ENCODE results near the gene CHN2. TPM values are rescaled to one million over a fixed set of nuclear protein-coding genes. Genes with fewer than 3 reads are reported as not detected.

The CHN2 gene
- 0.11 TPM in 1 of 5 replicates, not detected in the others for total RNA-seq (2022; extraction: Qiagen RNA extraction; ENCODE audit: low read depth)

DNA sequence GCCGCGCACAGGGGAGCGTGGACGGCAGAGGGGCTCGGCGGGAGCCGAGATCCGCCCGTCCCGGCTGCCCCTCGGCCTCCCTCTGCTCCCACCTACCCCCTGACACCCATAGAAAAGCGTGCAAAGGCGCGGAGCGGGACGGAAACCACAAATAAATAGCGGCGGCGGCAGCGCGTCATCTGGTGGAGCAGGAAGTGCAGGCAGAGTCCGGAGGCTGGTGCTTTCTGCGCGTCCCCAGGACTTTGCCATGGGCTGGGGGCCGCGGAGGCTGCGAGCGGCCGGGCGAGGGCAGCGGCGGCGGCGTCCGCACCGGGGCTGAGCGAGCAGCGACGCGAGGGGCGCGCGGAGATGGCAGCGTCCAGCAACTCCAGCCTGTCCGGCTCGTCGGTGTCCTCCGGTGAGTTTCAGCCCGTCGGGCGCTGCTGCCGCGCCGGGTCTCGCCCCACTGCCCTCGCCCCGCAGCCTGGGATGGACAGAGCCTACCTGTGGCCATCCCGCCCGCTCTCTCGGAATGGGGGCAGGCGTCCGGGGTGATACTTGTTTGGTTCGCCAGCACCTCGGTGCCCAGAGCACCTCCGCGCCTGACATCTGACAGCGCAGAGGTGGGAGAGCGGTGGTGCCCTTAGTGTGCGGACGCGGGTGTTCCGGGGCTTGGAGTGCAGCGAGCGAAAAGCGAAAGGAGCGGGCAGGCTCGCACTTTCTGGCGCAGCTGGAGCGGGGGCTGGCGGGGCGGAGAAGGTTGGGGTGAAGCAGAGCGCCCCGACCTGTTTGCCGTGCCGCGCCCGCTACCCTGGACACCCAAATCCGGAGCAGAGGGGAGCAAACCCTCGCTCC lies at the start of gene CHN2:
TSS of gene CHN2 (plus strand) at position 182 of the 834 bp plus-strand sequence.

DNA sequence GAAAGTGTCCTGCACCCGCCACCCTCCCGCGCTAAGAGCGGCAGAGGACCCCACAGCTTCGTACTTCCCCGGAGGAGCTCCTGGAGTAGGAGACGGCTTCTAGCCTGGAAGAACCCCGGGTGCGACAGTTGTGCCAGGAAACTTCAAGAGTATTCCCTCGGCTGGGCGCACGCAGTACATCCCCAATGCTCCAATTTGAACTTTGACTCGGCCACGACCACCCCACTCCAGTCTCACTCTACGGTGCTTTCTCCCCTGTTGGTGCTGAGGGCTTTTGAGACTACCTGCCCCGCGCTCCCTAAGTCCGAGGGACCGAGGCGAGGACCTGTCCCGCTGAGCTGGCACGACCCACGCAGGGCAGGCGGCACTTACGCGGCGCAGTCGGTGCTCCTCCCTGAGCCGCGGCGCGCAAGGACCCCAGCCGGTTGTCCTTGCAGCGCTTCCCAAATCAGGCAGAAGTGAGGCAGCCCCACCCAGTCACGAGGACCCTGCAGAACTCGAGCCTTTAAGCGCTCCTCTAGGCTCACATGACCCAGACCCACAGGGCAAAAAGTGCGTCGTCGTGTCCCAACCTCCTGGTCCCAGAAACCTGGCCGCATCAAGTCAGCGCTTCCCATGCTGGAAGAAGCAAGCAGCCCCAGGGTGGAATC lies 48.4 kb upstream of the CHN2 start, which contains the start of gene CPVL:
TSS of gene CPVL (minus strand) at position 481 of the 650 bp plus-strand sequence. CDS start 25,476 bp downstream, outside the sequence.

Other genes with a start within 250 kb of the CHN2 start
- not detected in 5 replicates for gene TRIL, start 236.4 kb upstream of the CHN2 start, total RNA-seq (2022; extraction: Qiagen RNA extraction; ENCODE audit: low read depth)
- gene CPVL, start 48.2 kb upstream of the CHN2 start, total RNA-seq (2022; extraction: Qiagen RNA extraction; ENCODE audit: low read depth), result 0.16 to 0.45 TPM (median 0.24 TPM) in 5 replicates

Data from A549 treated with CpdA at 1 μM for 4 hours (cell line).